GM12891 (cell line): ENCODE results near the gene REEP2.
A peak's percentile ranks its signal among the peaks of the same experiment; 100 is the strongest.
"Not testable (repeated sequence)": the region's sequence is repeated elsewhere in the genome, so short reads cannot be mapped to it uniquely, and the experiment has no call there.

Experiments used
- DNase-seq: peaks from one replicate; pipeline ENCODE4 v3.0.0; 2011; ENCODE audit warnings: low spot score; ENCODE audit not compliant: insufficient read length
- FAIRE-seq: peaks from 2 replicates; lab custom pipeline; 2011; peaks lifted over from hg19 to GRCh38; lab: Jason Lieb, UNC
- PAX5 ChIP-seq: IDR thresholded peaks from 2 replicates; pipeline ENCODE4 v1.6.1; 2011; ENCODE audit warnings: low read length, moderate library complexity, mild to moderate bottlenecking; ENCODE audit not compliant: insufficient read depth, severe bottlenecking
- POLR2A ChIP-seq: IDR thresholded peaks from 2 replicates; pipeline ENCODE4 v1.6.1; 2011; ENCODE audit warnings: low read depth, low read length, control low read depth
- POLR2AphosphoS5 ChIP-seq: IDR thresholded peaks from 2 replicates; pipeline ENCODE4 v1.6.1; 2011; ENCODE audit warnings: low read depth, low read length, control low read depth
- POU2F2 ChIP-seq: IDR thresholded peaks from 2 replicates; pipeline ENCODE4 v1.6.1; 2011; ENCODE audit warnings: low read depth, mild to moderate bottlenecking, control low read depth, low read length, moderate library complexity
- SPI1 ChIP-seq: IDR thresholded peaks from 2 replicates; pipeline ENCODE4 v1.6.1; 2011; ENCODE audit warnings: low read depth, low read length, control low read depth
- TAF1 ChIP-seq: IDR thresholded peaks from 2 replicates; pipeline ENCODE4 v1.6.1; 2011; ENCODE audit warnings: low read depth, low read length, control low read depth

Gene REEP2

DNA sequence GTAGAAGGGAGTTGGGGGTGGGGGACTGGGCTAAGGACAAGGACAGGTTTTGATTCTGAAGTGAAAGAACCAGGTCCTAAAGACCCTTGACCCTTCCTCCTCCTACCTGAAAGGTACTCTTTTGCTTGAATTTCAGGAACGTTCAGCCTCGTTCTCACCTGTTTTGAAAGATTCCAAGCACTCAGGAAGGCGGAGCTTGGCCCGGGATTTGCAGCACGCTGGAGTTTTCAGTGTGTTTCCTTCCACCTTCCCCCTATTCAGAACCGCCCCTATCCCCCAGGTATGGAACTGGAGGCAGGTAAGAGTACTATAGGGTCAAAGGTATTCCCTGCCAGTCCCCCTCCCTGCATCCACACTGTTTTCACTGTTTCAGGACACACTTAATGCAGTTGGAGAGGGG lies 33.5 kb downstream of the REEP2 start:
- no peak for FAIRE-seq
- no peak for DNase-seq

DNA sequence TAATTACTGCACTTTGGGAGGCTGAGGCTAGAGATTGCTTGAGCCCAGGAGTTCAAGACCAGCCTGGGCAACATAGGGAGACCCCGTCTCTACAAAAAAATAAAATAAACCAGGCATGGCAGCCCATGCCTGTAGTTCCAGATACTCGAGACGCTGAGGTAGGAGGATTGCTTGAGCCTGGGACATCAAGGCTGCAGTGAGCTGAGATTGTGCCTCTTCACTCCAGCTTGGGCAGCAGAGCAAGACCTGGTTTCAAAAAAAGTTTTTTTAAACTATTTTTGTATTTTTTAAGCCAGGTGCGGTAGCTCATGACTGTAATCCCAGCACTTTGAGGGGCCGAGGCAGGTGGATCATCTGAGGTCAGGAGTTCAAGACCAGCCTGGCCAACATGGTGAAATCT lies 34.3 kb downstream of the REEP2 start:
- DNase-seq, FAIRE-seq: not testable (repeated sequence)

More for the DNA sequence above, 33.5 kb downstream of the REEP2 start:
- TF ChIP-seq POLR2AphosphoS5: no peak

DNA sequence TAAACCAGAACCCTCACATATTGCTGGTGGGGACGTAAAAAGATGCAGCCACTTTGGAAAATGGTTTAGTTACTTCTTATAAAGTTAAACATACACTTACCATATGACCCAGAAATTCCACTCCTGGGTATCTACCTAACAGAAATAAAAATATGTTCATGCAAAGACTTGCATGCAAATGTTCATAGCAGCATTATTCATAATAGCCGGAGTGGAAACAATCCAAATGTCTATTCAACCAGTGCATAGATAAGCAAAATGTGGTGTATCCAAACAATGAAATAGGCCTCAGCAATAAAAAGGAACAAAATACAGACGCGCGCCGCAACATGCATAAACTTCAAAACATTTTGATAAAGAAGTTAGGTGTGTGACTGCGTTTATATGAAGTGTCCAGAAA lies 38.1 kb downstream of the REEP2 start:
- DNase-seq (no peak), FAIRE-seq (no peak)
- TF ChIP-seq SPI1 (no peak), POLR2A (no peak), TAF1 (no peak), POU2F2 (no peak), POLR2AphosphoS5 (no peak), PAX5 (no peak)

DNA sequence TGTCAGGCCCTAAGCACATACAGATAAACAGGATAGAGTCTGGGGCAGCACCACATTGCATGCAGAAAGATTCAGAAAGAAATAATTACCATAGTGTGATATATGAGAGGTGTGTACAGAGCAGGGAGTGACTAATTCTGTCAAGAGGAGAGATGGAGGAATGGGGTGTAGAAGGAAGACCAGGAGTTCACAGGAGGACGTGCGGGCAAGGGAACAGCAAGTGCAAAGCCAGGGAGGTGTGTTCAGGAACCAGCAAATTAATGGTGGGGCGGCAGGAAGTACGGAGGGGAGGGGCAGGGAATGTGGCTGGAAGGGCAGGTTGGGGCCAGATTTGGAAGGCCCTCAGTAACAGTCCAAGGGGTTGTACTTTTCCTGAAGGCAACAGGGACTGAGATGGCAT lies 43.8 kb downstream of the REEP2 start:
- DNase-seq (no peak), FAIRE-seq (no peak)
- no peak for TF ChIP-seq POU2F2
- TF ChIP-seq POLR2A: no peak
- no peak for TF ChIP-seq SPI1
- no peak for TF ChIP-seq PAX5
- TF ChIP-seq POLR2AphosphoS5: no peak
- no peak for TF ChIP-seq TAF1

DNA sequence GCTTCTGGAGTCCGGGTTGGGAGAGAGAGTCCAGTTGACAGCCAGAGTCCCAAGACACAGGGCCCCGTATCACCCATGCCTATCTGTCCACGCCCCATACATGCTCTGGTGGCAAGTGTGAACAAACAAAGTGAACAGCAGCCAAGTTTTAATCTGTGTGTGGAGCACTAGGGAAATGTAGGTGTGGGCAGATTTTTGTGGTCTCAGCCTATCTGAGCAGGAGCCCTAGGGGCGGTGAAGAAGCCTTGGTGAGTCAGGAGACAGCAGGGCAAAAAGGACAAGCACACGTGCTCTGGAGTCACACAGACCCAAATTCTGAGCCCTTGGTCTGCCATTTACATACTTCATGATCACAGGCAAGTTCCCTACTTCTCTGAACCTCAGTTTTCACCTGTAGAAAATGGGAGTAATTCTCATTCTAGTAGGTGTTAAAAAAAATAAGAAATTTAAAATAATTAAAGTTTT lies 49.7 kb downstream of the REEP2 start:
- no peak for DNase-seq
- TF ChIP-seq SPI1 (no peak), POLR2A (no peak)
- FAIRE-seq: no peak

DNA sequence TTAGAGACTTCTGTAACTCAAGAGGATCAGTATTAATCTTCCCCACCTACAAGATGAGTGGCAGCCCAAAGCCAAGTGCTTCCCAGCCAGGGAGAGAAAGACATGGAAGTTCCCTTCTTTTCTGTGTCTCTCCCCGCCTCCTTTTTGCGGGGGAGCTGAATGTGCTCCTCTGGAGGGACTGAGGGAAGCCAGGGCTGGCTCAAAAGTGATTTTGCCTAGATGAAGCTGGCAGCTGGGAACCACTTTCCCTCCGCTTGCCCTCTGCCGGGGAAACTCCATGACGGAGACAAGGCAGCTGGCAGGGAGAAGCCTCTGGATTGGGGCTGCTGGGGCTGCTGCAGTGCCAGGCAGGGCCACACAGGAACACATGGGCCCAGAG lies 50.8 kb downstream of the REEP2 start:
- no peak for FAIRE-seq
- no peak for DNase-seq
- no peak for TF ChIP-seq PAX5
- TF ChIP-seq TAF1: no peak
- TF ChIP-seq POLR2A: no peak
- no peak for TF ChIP-seq POLR2AphosphoS5
- no peak for TF ChIP-seq POU2F2
- TF ChIP-seq SPI1: no peak

DNA sequence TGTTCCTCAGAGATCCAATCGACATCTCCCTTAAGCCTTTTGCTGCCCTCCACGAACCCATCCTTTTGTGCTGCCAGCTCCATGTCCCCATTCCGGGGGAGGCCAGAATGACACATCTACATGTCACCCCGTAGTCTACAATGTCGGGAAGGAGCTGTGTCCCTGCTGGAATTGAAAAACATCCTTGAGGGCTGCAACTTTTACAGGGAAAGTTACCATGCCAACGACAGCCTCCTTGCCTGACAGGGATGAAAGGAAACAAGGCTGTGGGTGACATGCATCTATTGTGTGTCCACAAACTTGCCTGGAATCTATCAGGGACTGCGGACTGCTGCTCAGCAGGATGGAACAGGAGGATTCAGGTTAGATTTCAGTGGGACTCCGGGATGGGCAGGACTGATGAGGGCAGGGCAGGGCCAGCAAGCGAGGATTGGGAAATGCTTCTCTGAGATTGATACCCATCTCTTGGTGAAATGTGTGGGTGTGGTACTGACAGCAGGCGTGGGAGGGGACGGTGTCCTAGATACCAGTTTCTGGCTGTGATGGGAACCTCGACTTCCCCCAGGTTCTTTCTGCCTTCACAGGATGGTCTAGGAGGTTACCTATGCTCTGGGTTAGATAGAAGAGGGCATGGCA lies 51.9 kb downstream of the REEP2 start:
- DNase-seq (no peak), FAIRE-seq (no peak)
- TF ChIP-seq POLR2A (no peak), POLR2AphosphoS5 (no peak), POU2F2 (no peak), TAF1 (no peak), SPI1 (no peak), PAX5 (no peak)

DNA sequence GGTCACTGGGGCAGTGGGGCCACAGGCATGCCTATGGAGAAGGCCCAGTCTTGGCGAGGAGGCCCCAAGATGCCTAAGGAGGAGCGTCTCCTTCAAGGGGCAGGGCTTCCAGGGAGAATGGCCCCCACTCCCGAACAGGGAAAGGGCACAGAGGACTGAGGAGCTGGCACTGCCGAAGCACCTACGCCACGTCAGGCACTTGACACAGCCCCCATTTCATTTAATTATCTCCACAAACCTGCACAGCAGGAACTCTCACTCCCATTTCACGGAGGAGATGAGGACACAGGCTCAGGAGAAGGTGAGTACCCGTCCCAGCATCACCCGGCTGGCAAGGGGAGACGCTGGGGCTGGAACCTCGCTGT lies 52.4 kb downstream of the REEP2 start:
- DNase-seq (no peak), FAIRE-seq (no peak)
- TF ChIP-seq SPI1: no peak
- no peak for TF ChIP-seq POU2F2
- TF ChIP-seq PAX5: no peak
- TF ChIP-seq TAF1: no peak
- no peak for TF ChIP-seq POLR2A
- TF ChIP-seq POLR2AphosphoS5: no peak

DNA sequence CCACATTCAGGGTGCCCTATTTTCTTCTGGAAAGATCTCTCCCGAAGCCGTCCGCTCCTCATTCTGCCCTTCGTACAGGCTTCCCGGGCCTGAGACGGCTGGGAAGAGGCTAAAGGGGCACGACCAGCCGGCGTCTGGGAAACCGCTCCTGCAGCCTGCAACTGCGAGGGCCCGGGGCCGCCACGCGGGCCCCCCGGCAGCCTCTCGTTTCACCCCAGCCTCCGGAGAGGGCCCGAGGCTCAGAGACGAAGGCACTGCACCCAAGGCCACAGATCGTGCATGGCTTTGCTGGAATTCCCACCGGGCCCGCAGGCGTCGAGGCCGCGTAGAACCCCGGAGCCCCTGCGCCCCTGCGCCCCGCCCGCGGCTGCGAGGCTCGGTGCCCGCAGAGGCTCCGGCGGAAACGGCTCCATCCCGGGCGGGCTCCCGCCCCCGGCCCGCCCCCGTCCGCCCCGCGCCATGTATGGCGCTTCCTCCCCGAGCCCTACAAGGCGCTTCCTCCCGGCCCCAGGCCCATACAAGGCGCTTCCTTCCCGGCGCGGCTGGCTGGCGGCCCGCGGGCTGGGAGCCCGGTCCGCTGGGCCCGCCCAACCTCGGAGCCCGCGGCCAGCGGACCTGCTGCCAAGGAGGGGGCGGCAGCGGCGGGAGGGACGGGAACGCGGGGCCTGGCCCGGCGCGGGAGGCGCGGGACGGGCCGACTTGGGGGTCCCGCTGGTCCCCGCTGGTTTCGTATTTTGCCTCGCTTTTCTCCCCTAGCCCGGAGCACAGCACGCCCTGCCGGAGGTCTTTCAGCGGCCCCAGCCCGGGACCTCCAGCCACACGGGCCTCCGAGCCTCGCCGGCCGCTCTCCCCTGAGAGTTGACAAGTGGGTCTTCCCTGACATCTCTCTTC lies 53.1 kb downstream of the REEP2 start:
- peak; percentile 90 for FAIRE-seq
- peak; percentile 96 for DNase-seq
- no peak for TF ChIP-seq POLR2AphosphoS5
- no peak for TF ChIP-seq TAF1
- TF ChIP-seq SPI1: 0 out of 2 replicates have a peak, but pooled peaks have one; percentile 24
- no peak for TF ChIP-seq POU2F2
- no peak for TF ChIP-seq PAX5

DNA sequence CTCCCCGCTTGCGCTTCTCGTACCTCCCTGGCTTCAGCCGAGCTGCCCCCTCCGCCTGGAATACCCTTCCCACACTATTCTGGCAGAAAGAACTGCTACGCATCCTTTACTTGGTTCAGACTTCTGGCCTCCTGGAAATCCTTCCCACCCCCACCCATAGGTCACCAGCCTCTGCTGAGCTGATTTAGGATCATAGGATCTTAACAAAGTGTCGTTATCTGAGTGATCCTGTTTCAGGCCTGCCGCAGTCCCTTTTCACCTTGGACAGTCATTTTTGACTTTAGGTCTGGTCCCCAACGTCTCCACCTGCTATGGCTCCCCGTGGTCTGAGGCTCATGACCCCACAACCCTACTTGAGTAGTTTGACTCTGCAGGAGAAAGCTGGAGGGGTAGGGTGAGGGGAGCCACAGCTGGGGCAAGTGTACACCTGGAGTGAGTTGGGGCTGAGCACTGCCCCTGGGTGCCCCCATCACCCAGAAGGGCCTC lies 53.7 kb downstream of the REEP2 start:
- TF ChIP-seq TAF1 (no peak), SPI1 (no peak), PAX5 (no peak)
- FAIRE-seq (no peak), DNase-seq (no peak)

DNA sequence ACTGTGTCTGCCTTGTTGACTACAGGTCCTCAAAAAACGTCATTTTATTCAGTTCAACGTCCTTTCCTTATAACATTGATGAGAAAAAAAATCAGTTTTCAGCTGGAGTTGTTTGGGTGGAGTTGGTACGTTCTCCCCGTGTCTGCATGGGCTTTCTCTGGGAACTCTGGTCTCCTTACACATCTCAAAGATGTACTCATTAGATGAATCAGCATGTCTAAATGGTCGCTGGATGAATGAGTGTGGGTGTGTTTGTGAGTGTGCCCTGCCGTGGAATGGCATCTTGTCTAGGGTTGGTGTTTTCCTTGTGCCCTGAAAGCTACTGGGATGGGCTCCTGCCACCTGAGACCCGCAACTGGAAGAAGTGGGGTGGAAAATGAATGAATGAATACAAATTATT lies 56.5 kb downstream of the REEP2 start:
- TF ChIP-seq POLR2A (no peak), TAF1 (no peak), PAX5 (no peak), POLR2AphosphoS5 (no peak), POU2F2 (no peak), SPI1 (no peak)
- no peak for FAIRE-seq
- DNase-seq: no peak
